HepG2 (cell line): ENCODE data around the gene MAGI1. TPM values are rescaled to one million over a fixed set of nuclear protein-coding genes. Genes with fewer than 3 reads are reported as not detected.

Experiments used
- ARID5B ChIP-seq: IDR thresholded peaks from 2 replicates; pipeline ENCODE4 v1.4.0; 2020; ENCODE audit warnings: mild to moderate bottlenecking, missing genetic modification reagents
- GMEB2 ChIP-seq: IDR thresholded peaks from 2 replicates; pipeline ENCODE4 v1.6.1; 2016; ENCODE audit warnings: missing biosample characterization, missing genetic modification reagents, low read depth
- HDAC2 ChIP-seq: sonication (generic); formaldehyde crosslinking; IDR thresholded peaks from 2 replicates; pipeline ENCODE4 v1.4.0; 2020; ENCODE audit warnings: missing genetic modification reagents
- HOMEZ ChIP-seq: IDR thresholded peaks from 2 replicates; pipeline ENCODE4 v1.6.1; 2016; ENCODE audit warnings: low read depth
- KAT8 ChIP-seq: IDR thresholded peaks from 2 replicates; pipeline ENCODE4 v1.6.1; 2016; ENCODE audit warnings: missing genetic modification reagents, missing compliant biosample characterization
- MNT ChIP-seq: fragments of 450-650 bp; IDR thresholded peaks from 2 replicates; pipeline ENCODE4 v1.6.1; 2016
- RFX5 ChIP-seq: IDR thresholded peaks from 2 replicates; pipeline ENCODE4 v1.6.1; 2011; ENCODE audit warnings: low read depth, low read length, improper control_type of control experiment
- SPEN ChIP-seq: sonication (generic); formaldehyde crosslinking; IDR thresholded peaks from 2 replicates; pipeline ENCODE4 v1.5.1; 2020; ENCODE audit warnings: low read depth, mild to moderate bottlenecking, missing genetic modification reagents
- TFE3 ChIP-seq: IDR thresholded peaks from 2 replicates; pipeline ENCODE4 v1.6.1; 2016
- TP53 ChIP-seq: sonication (generic); formaldehyde crosslinking; conservative IDR thresholded peaks from 2 replicates; pipeline ENCODE4 v1.4.0; 2020; ENCODE audit warnings: missing genetic modification reagents
- ZNF556 ChIP-seq: sonication (generic); formaldehyde crosslinking; IDR thresholded peaks from 2 replicates; pipeline ENCODE4 v1.4.0; 2020; ENCODE audit warnings: mild to moderate bottlenecking, missing genetic modification reagents, borderline replicate concordance
- ZNF567 ChIP-seq: sonication (generic); formaldehyde crosslinking; IDR thresholded peaks from 2 replicates; pipeline ENCODE4 v1.8.1; 2023; ENCODE audit warnings: mild to moderate bottlenecking, missing genetic modification reagents, borderline replicate concordance
- polyA plus RNA-seq, 8 experiments: library from polyadenylated mRNA; depleted of rRNA in 3 of 8; stranded (reverse) in 7 of 8; unstranded in 1 of 8; fragments of >200 nt; fragmentation: Illumina TruSeq in 4 of 8; extraction: Trizol in 4 of 8; gene quantifications; 2 replicates each; pipeline versions ENCODE4 v1.2.1 to v1.2.3, GENCODE V29; 2011 to 2016; ENCODE audit warnings: low read depth in 4 of 8, missing spikeins in 1 of 8, mixed read lengths in 1 of 8; ENCODE audit not compliant: insufficient read depth in 1 of 8
- total RNA-seq, 5 experiments: library from RNA; depleted of rRNA; stranded (reverse); fragments of >200 nt; fragmentation: Illumina TruSeq; extraction: Trizol; gene quantifications; 2 replicates each; pipeline ENCODE4 v1.2.3, GENCODE V29; 2016; ENCODE audit warnings: low read depth in 1 of 5
- TF ChIP-seq, protein P1 (sequence below): sonication (generic); formaldehyde crosslinking; IDR thresholded peaks from 2 replicates; pipeline ENCODE4 v1.4.0; 2020; ENCODE audit warnings: missing genetic modification reagents
- TF ChIP-seq, protein P2 (sequence below): sonication (generic); formaldehyde crosslinking; IDR thresholded peaks from 2 replicates; pipeline ENCODE4 v1.8.0; 2022; ENCODE audit warnings: missing genetic modification reagents, mild to moderate bottlenecking, moderate library complexity, borderline replicate concordance

MAGI1 gene
- total and polyA plus RNA-seq, 2 of the 13 experiments (the other 11 are each of a cell fraction or from before 2014, with no cell fraction given) = 22.2 to 26.0 TPM

- TF ChIP-seq, protein P1, sequence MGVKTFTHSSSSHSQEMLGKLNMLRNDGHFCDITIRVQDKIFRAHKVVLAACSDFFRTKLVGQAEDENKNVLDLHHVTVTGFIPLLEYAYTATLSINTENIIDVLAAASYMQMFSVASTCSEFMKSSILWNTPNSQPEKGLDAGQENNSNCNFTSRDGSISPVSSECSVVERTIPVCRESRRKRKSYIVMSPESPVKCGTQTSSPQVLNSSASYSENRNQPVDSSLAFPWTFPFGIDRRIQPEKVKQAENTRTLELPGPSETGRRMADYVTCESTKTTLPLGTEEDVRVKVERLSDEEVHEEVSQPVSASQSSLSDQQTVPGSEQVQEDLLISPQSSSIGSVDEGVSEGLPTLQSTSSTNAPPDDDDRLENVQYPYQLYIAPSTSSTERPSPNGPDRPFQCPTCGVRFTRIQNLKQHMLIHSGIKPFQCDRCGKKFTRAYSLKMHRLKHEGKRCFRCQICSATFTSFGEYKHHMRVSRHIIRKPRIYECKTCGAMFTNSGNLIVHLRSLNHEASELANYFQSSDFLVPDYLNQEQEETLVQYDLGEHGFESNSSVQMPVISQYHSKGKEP (CRISPR knock-in tag) = no peak
- no peak for TF ChIP-seq GMEB2 (CRISPR knock-in tag)
- no peak for TF ChIP-seq ZNF567 (CRISPR knock-in tag)
- peak; percentile 72; the same call in 1 of the 2 replicates for TF ChIP-seq HOMEZ (CRISPR knock-in tag)
- peak; percentile 45; the same call in 1 of the 2 replicates for TF ChIP-seq ZNF556 (CRISPR knock-in tag)
- no peak for TF ChIP-seq TFE3 (CRISPR knock-in tag)
- TF ChIP-seq ARID5B (CRISPR knock-in tag) = peak; percentile 51
- TF ChIP-seq KAT8 (CRISPR knock-in tag) = peak; percentile 58; the same call in 1 of the 2 replicates
- no peak for TF ChIP-seq TP53
- TF ChIP-seq, protein P2, sequence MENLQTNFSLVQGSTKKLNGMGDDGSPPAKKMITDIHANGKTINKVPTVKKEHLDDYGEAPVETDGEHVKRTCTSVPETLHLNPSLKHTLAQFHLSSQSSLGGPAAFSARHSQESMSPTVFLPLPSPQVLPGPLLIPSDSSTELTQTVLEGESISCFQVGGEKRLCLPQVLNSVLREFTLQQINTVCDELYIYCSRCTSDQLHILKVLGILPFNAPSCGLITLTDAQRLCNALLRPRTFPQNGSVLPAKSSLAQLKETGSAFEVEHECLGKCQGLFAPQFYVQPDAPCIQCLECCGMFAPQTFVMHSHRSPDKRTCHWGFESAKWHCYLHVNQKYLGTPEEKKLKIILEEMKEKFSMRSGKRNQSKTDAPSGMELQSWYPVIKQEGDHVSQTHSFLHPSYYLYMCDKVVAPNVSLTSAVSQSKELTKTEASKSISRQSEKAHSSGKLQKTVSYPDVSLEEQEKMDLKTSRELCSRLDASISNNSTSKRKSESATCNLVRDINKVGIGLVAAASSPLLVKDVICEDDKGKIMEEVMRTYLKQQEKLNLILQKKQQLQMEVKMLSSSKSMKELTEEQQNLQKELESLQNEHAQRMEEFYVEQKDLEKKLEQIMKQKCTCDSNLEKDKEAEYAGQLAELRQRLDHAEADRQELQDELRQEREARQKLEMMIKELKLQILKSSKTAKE = 0 out of 2 replicates have a peak, but pooled peaks have one; percentile 34
- peak; percentile 32; the same call in 1 of the 2 replicates for TF ChIP-seq HDAC2 (CRISPR knock-in tag)
- no peak for TF ChIP-seq SPEN (CRISPR knock-in tag)
- no peak for TF ChIP-seq RFX5
- no peak for TF ChIP-seq MNT
Measured at GRCh38 chr3:65955792-65956477, 82.8 kb downstream of the MAGI1 start (continued).
